Neural progenitor cell (in vitro differentiated cells): ENCODE data around the gene MGME1. TPM values are rescaled to one million over a fixed set of nuclear protein-coding genes. Genes with fewer than 3 reads are reported as not detected.

Source experiments
- DNase-seq: peaks from one replicate; pipeline ENCODE4 v3.0.0-alpha.2; 2016; ENCODE audit warnings: low spot score
- H2AFZ ChIP-seq: fragments of 200-600 bp; sonication (generic); replicated peaks from 2 replicates; pipeline ENCODE4 v1.6.1; 2016; ENCODE audit warnings: antibody characterized with exemption
- H3F3A ChIP-seq: fragments of 200-600 bp; sonication (generic); 2 replicates; pipeline ENCODE4 v1.6.1; 2016; ENCODE audit warnings: antibody characterized with exemption, low read depth
- H3K27ac ChIP-seq: fragments of 200-600 bp; sonication (generic); 2 replicates; pipeline ENCODE4 v1.5.1; 2016; ENCODE audit warnings: mild to moderate bottlenecking
- H3K27me3 ChIP-seq: fragments of 200-600 bp; sonication (generic); 2 replicates; pipeline ENCODE4 v1.6.1; 2016; ENCODE audit warnings: mild to moderate bottlenecking, moderate library complexity
- H3K36me3 ChIP-seq: fragments of 200-600 bp; sonication (generic); 2 replicates; pipeline ENCODE4 v1.5.1; 2016
- H3K4me1 ChIP-seq: fragments of 200-600 bp; sonication (generic); 2 replicates; pipeline ENCODE4 v1.6.1; 2016; ENCODE audit warnings: mixed run types
- H3K4me2 ChIP-seq: fragments of 200-600 bp; sonication (generic); 2 replicates; pipeline ENCODE4 v1.6.1; 2016
- H3K4me3 ChIP-seq: fragments of 200-600 bp; sonication (generic); 2 replicates; pipeline ENCODE4 v1.5.1; 2016
- H3K79me2 ChIP-seq: fragments of 200-600 bp; sonication (generic); 2 replicates; pipeline ENCODE4 v1.6.1; 2016; ENCODE audit warnings: low read depth
- H3K9ac ChIP-seq: fragments of 200-600 bp; sonication (generic); 2 replicates; pipeline ENCODE4 v1.6.1; 2016
- H3K9me3 ChIP-seq: fragments of 200-600 bp; sonication (generic); 2 replicates; pipeline ENCODE4 v1.5.1; 2016; ENCODE audit warnings: low read depth
- H4K20me1 ChIP-seq: fragments of 200-600 bp; sonication (generic); 2 replicates; pipeline ENCODE4 v1.6.1; 2016; ENCODE audit warnings: low read depth
- H3K27ac Mint-ChIP-seq: 3 replicates; pipeline ENCODE4 v1.8.0; 2021; ENCODE audit warnings: mixed read lengths
- H3K27me3 Mint-ChIP-seq: 2 replicates; pipeline ENCODE4 v1.8.0; 2022; ENCODE audit warnings: low read depth, mild to moderate bottlenecking, inconsistent platforms, moderate library complexity, mixed read lengths; ENCODE audit not compliant: insufficient read depth
- H3K36me3 Mint-ChIP-seq: 3 replicates; pipeline ENCODE4 v1.8.0; 2021; ENCODE audit warnings: mixed read lengths
- H3K4me1 Mint-ChIP-seq: 3 replicates; pipeline ENCODE4 v1.8.0; 2021; ENCODE audit warnings: mixed read lengths
- H3K4me3 Mint-ChIP-seq: 3 replicates; pipeline ENCODE4 v1.8.0; 2021; ENCODE audit warnings: mild to moderate bottlenecking, moderate library complexity, mixed read lengths
- H3K9me3 Mint-ChIP-seq: 3 replicates; pipeline ENCODE4 v1.8.0; 2020; ENCODE audit warnings: mixed read lengths
- EZH2 ChIP-seq: fragments of 200-600 bp; sonication (generic); IDR thresholded peaks from 2 replicates; pipeline ENCODE4 v1.6.1; 2017; ENCODE audit warnings: antibody characterized with exemption, mild to moderate bottlenecking, moderate library complexity
- EZH2phosphoT487 ChIP-seq: fragments of 200-600 bp; sonication (generic); IDR thresholded peaks from 2 replicates; pipeline ENCODE4 v1.6.1; 2017; ENCODE audit warnings: antibody characterized with exemption
- total RNA-seq: library from RNA; depleted of rRNA; stranded (reverse); fragments of >200 nt; gene quantifications from 2 replicates; pipeline ENCODE4 v1.2.3, GENCODE V29; 2015; ENCODE audit warnings: low replicate concordance
- TF ChIP-seq, protein P1 (sequence below): fragments of 200-600 bp; sonication (generic); IDR thresholded peaks from 2 replicates; pipeline ENCODE4 v1.5.1; 2017; ENCODE audit warnings: antibody characterized with exemption, mild to moderate bottlenecking

The MGME1 gene
- total RNA-seq, 1 donor from 2014 or later = 87.2 TPM

DNA sequence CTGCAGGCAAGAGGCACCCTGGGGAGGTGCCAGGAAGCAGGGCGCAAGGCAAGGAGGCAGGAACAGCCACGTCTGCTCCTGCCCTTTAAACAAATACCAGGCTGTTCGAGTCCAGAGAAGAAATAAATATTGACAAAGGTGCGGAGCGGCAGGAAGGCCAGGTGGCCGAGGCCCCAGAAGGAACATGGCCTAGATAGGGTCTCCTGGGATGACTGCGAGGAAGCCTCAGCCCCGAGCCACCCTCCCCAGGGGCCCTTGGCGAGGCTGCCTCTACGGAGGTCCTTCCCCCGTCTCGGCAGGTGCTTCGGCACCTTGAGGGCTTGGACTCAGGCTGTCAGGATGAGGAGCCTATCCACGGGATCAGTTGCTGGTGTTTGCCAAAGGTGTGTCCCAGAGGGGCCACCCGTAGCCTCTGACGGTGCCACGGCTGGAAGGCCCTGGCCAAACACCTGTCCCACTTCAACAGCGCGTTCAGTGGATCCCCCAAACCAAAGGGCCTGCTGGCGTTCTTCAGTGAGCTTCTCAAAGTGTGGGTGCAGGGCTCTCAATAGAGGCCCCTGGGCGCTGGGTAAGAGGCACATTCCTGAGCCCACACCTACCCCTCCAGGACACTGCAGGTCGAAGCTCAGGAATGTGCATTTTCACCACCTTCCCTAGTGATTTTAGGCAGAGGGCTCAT, 40.0 kb upstream of the MGME1 start:
- no peaks in the 10 kb centered on the region for H3K36me3 Mint-ChIP-seq
- TF ChIP-seq EZH2 (no peak), EZH2phosphoT487 (no peak)
- TF ChIP-seq, protein P1, sequence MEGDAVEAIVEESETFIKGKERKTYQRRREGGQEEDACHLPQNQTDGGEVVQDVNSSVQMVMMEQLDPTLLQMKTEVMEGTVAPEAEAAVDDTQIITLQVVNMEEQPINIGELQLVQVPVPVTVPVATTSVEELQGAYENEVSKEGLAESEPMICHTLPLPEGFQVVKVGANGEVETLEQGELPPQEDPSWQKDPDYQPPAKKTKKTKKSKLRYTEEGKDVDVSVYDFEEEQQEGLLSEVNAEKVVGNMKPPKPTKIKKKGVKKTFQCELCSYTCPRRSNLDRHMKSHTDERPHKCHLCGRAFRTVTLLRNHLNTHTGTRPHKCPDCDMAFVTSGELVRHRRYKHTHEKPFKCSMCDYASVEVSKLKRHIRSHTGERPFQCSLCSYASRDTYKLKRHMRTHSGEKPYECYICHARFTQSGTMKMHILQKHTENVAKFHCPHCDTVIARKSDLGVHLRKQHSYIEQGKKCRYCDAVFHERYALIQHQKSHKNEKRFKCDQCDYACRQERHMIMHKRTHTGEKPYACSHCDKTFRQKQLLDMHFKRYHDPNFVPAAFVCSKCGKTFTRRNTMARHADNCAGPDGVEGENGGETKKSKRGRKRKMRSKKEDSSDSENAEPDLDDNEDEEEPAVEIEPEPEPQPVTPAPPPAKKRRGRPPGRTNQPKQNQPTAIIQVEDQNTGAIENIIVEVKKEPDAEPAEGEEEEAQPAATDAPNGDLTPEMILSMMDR = no peak
- no peak overlapping the region for H3K4me3 Mint-ChIP-seq

DNA sequence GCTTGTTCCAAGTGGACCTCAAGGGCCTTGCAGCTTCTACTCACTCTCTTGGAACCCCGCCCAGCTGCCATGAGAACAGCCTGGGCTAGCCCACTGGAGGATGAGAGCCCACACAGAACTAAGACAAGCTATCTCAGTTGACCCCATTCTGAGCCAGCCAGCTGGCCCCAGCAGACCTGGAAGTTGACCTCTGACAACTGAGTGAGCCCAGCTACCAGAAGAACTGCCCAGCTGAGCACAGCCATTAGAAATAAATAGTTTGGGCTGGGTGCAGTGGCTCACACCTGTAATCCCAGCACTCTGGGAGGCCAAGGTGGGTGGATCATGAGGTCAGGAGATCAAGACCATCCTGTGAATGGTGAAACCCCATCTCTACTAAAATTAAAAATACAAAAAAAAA, 37.3 kb upstream of the MGME1 start:
- Histone ChIP-seq H3K4me2 (no peak overlapping the region), H3K4me1 (peaks cover 19% of the 10 kb centered on the region), H3F3A (peaks cover 20% of the 10 kb centered on the region), H3K9ac (no peak overlapping the region), H3K79me2 (no peaks in the 10 kb centered on the region), H3K36me3 (no peaks in the 10 kb centered on the region), H3K9me3 (no peaks in the 10 kb centered on the region), H3K27ac (no peak overlapping the region), H2AFZ (no peak overlapping the region), H3K4me3 (no peak overlapping the region), H3K27me3 (peaks cover 26% of the 10 kb centered on the region), H4K20me1 (peaks cover 18% of the 10 kb centered on the region)
- no peak for DNase-seq
- Mint-ChIP-seq H3K4me1 (peaks cover 26% of the 10 kb centered on the region), H3K4me3 (no peak overlapping the region), H3K9me3 (peaks cover 3% of the 10 kb centered on the region), H3K27me3 (peaks cover 4% of the 10 kb centered on the region), H3K27ac (no peak overlapping the region), H3K36me3 (no peaks in the 10 kb centered on the region)
- TF ChIP-seq, protein P1 = no peak
- no peak for TF ChIP-seq EZH2
- no peak for TF ChIP-seq EZH2phosphoT487

More for the DNA sequence above, 40.0 kb upstream of the MGME1 start:
- no peaks in the 10 kb centered on the region for H3K9me3 ChIP-seq
- H3K36me3 ChIP-seq = no peaks in the 10 kb centered on the region
- H3K27me3 ChIP-seq = peaks cover 18% of the 10 kb centered on the region
- H3K9ac ChIP-seq = no peak overlapping the region
- no peak overlapping the region for H3K27ac ChIP-seq
- Mint-ChIP-seq H3K27ac (no peak overlapping the region), H3K9me3 (peaks cover 3% of the 10 kb centered on the region), H3K27me3 (no peaks in the 10 kb centered on the region), H3K4me1 (peaks cover 6% of the 10 kb centered on the region)
- H3F3A ChIP-seq = no peaks in the 10 kb centered on the region
- H3K4me1 ChIP-seq = peaks cover 3% of the 10 kb centered on the region
- H2AFZ ChIP-seq = no peak overlapping the region
- H4K20me1 ChIP-seq = peaks cover 3% of the 10 kb centered on the region
- DNase-seq = no peak
- no peaks in the 10 kb centered on the region for H3K79me2 ChIP-seq
- H3K4me3 ChIP-seq = no peak overlapping the region
- H3K4me2 ChIP-seq = no peak overlapping the region

DNA sequence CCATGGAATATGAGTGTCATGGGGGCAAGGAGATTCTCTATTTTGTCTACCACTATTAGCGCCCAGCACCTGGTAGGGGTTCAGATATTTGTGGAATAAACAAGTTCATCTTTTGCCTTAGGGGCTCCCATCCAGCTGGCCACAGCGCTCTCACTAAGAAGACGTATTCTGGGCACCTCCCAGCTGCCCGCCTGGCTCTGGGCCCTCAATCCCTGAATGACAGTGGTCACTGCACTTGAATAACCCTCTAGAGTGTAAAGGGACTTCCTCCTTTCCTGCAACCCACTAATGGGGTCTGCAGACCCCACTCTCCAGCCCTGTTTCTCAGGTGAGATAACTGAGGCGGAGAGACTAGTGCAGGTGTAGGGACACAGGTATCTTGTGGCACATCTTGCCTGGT, 36.4 kb upstream of the MGME1 start:
- Mint-ChIP-seq H3K9me3 (peaks cover 3% of the 10 kb centered on the region), H3K27me3 (peaks cover 4% of the 10 kb centered on the region)

More for the DNA sequence above, 36.4 kb upstream of the MGME1 start:
- Histone ChIP-seq H3K9ac (no peak overlapping the region), H3K4me1 (peaks cover 27% of the 10 kb centered on the region), H3K27me3 (peaks cover 31% of the 10 kb centered on the region), H2AFZ (no peak overlapping the region), H3K27ac (no peak overlapping the region), H3K36me3 (no peaks in the 10 kb centered on the region), H3K4me2 (no peak overlapping the region), H3K79me2 (no peaks in the 10 kb centered on the region), H3K9me3 (no peaks in the 10 kb centered on the region), H3F3A (peaks cover 20% of the 10 kb centered on the region), H3K4me3 (no peak overlapping the region), H4K20me1 (peaks cover 25% of the 10 kb centered on the region)
- Mint-ChIP-seq H3K4me1 (peaks cover 35% of the 10 kb centered on the region), H3K4me3 (no peak overlapping the region), H3K36me3 (no peaks in the 10 kb centered on the region), H3K27ac (no peak overlapping the region)
- DNase-seq = no peak
- TF ChIP-seq EZH2 = no peak
- TF ChIP-seq, protein P1 = no peak
- TF ChIP-seq EZH2phosphoT487 = no peak
